ENCODE measurements around the gene NCKAP5L. TPM values are rescaled to one million over a fixed set of nuclear protein-coding genes. Genes with fewer than 3 reads are reported as not detected.

The NCKAP5L gene
- polyA plus RNA-seq, 4 donors: 0.45 to 7.0 (median 2.9) TPM

GRCh38 chr12:49832836-49833421, 4.7 kb upstream of the NCKAP5L start:
- peaks cover 0 to 9% (median 2%) of the 10 kb centered on the region in 3 donors for H3K4me1 ChIP-seq (ENCODE audit: control insufficient read depth in 3 of 3, insufficient read depth in 2 of 3, low read depth in 1 of 3, low read length in 2 of 3)
- H3K9me3 ChIP-seq (ENCODE audit: control insufficient read depth in 2 of 2, insufficient read depth in 1 of 2, low read depth in 1 of 2, low read length in 1 of 2): no peaks in the 10 kb centered on the region
- no peaks in the 10 kb centered on the region for H3K36me3 ChIP-seq (ENCODE audit: control insufficient read depth in 3 of 3, insufficient read depth in 2 of 3, low read depth in 1 of 3, low read length in 3 of 3)
- WGBS, 3 donors: 68 to 81% (median 71%) methylated on average over 5 of the region's 5 CpGs
- peaks cover 0 to 2% (median 0%) of the 10 kb centered on the region in 3 donors for H3K27me3 ChIP-seq (ENCODE audit: control insufficient read depth in 3 of 3, insufficient read depth in 3 of 3, low read length in 3 of 3)
- no peak overlapping the region for H3K4me3 ChIP-seq (ENCODE audit: low read depth in 1 of 3, low read length in 3 of 3)
- DNase-seq (no peak), FAIRE-seq (no peak)
- H3K27ac ChIP-seq (ENCODE audit: low read depth in 1 of 3, low read length in 2 of 3): no peak overlapping the region

DNA sequence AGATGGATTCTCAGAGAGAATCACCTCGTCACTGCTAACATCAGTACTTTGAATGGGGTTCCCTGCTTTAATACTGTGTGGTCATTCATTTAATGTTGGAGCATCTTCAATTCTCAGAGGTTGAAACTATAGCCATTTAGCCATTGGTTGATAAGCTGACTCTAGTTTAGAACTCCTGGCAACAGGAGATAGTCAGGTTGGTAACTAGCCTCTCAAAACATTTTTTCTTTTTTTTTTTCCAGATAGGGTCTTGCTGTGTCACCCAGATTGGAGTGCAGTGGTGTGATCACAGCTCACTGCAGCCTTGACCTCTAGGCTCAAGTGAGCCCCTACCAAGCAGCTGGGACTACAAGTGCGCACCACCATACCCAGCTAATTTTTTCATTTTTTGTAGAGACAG, 3.5 kb upstream of the NCKAP5L start:
- 89 to 92% (median 91%) methylated on average over 2 of the region's 2 CpGs for WGBS, 3 donors
- H3K27ac ChIP-seq (ENCODE audit: low read depth in 1 of 3, low read length in 2 of 3): no peak overlapping the region
- H3K4me3 ChIP-seq (ENCODE audit: low read depth in 1 of 3, low read length in 3 of 3): no peak overlapping the region
- H3K27me3 ChIP-seq (ENCODE audit: control insufficient read depth in 3 of 3, insufficient read depth in 3 of 3, low read length in 3 of 3): peaks cover 0 to 2% (median 0%) of the 10 kb centered on the region in 3 donors
- no peaks in the 10 kb centered on the region for H3K9me3 ChIP-seq (ENCODE audit: control insufficient read depth in 2 of 2, insufficient read depth in 1 of 2, low read depth in 1 of 2, low read length in 1 of 2)
- H3K4me1 ChIP-seq (ENCODE audit: control insufficient read depth in 3 of 3, insufficient read depth in 2 of 3, low read depth in 1 of 3, low read length in 2 of 3): peaks cover 0 to 15% (median 2%) of the 10 kb centered on the region in 3 donors
- DNase-seq (no peak), FAIRE-seq (no peak)
- H3K36me3 ChIP-seq (ENCODE audit: control insufficient read depth in 3 of 3, insufficient read depth in 2 of 3, low read depth in 1 of 3, low read length in 3 of 3): no peaks in the 10 kb centered on the region

DNA sequence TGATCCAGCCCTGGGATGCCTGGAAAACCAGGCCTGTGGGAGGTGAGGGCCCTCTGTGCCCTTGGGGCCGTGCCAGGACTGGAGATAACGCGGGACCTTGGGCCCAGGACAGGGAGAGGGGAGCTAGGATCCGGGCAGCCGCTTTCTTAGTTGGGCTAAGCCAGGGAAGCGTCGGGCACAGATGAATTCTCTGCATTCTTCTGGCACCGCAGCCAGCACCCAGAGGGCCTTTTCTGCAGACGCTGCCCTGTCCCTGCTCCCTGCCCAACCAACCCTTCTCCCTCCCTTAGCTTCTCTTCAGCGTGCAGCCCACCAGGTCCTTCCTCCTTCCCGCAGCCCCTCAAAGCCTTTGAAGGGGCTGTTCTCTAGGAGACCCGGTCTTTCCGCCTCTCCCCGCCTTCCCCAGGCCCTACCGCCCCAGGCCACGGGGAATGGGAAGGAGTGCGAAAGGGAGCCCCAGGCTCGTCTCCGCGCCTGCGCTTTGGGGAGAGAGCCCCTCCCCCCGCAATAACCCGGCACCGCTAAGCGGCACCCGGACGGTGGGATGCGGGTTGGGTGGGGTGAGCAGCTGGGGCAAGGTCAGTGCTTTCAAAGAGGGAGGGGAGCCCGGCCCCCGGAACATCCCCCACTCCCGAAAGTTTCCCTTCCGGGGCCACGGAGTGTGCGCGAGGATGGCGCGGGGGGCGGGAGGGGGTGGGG, 663 bp downstream of the NCKAP5L start:
- 4 to 6% (median 5%) methylated on average over 27 to 37 of the region's 38 CpGs for WGBS, 3 donors
- H3K36me3 ChIP-seq (ENCODE audit: control insufficient read depth in 3 of 3, insufficient read depth in 2 of 3, low read depth in 1 of 3, low read length in 3 of 3): peaks cover 0 to 14% (median 0%) of the 10 kb centered on the region in 3 donors
- H3K27ac ChIP-seq (ENCODE audit: low read depth in 1 of 3, low read length in 2 of 3): peak overlapping the region in 2 of 3 donors; percentile 61 to 66
- FAIRE-seq (no peak), DNase-seq (peak; percentile 27 to 73)
- H3K9me3 ChIP-seq (ENCODE audit: control insufficient read depth in 2 of 2, insufficient read depth in 1 of 2, low read depth in 1 of 2, low read length in 1 of 2): no peaks in the 10 kb centered on the region
- H3K4me3 ChIP-seq (ENCODE audit: low read depth in 1 of 3, low read length in 3 of 3): peak overlapping the region; percentile 69 to 83 (median 71)
- no peaks in the 10 kb centered on the region for H3K27me3 ChIP-seq (ENCODE audit: control insufficient read depth in 3 of 3, insufficient read depth in 3 of 3, low read length in 3 of 3)
- peaks cover 0 to 15% (median 2%) of the 10 kb centered on the region in 3 donors for H3K4me1 ChIP-seq (ENCODE audit: control insufficient read depth in 3 of 3, insufficient read depth in 2 of 3, low read depth in 1 of 3, low read length in 2 of 3)

DNA sequence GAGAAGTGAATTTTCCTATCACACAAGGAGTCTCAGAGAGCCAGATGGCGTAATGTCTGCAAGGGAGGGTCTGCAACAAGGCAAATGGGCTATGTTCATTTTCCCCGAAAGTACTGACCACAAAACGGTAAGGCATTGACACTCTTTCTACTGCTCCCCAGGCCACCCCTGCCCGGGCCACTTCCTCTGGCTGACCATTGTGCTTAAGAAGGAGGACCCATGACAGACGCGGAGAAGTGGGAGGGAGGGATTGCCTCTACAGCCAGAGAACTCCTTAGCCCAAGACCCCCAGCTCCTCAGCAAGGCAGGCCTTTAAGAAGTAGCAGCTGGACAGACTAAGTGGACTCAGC, 1.2 kb downstream of the NCKAP5L start:
- H3K4me1 ChIP-seq (ENCODE audit: control insufficient read depth in 3 of 3, insufficient read depth in 2 of 3, low read depth in 1 of 3, low read length in 2 of 3): peaks cover 0 to 15% (median 2%) of the 10 kb centered on the region in 3 donors
- peak overlapping the region in 2 of 3 donors; percentile 61 to 66 for H3K27ac ChIP-seq (ENCODE audit: low read depth in 1 of 3, low read length in 2 of 3)
- H3K4me3 ChIP-seq (ENCODE audit: low read depth in 1 of 3, low read length in 3 of 3): peak overlapping the region in 1 of 3 donors; percentile 83
- 61 to 84% (median 78%) methylated on average over 6 of the region's 6 CpGs for WGBS, 3 donors
- DNase-seq (no peak), FAIRE-seq (no peak)
- H3K27me3 ChIP-seq (ENCODE audit: control insufficient read depth in 3 of 3, insufficient read depth in 3 of 3, low read length in 3 of 3): no peaks in the 10 kb centered on the region
- peaks cover 0 to 14% (median 0%) of the 10 kb centered on the region in 3 donors for H3K36me3 ChIP-seq (ENCODE audit: control insufficient read depth in 3 of 3, insufficient read depth in 2 of 3, low read depth in 1 of 3, low read length in 3 of 3)
- no peaks in the 10 kb centered on the region for H3K9me3 ChIP-seq (ENCODE audit: control insufficient read depth in 2 of 2, insufficient read depth in 1 of 2, low read depth in 1 of 2, low read length in 1 of 2)

DNA sequence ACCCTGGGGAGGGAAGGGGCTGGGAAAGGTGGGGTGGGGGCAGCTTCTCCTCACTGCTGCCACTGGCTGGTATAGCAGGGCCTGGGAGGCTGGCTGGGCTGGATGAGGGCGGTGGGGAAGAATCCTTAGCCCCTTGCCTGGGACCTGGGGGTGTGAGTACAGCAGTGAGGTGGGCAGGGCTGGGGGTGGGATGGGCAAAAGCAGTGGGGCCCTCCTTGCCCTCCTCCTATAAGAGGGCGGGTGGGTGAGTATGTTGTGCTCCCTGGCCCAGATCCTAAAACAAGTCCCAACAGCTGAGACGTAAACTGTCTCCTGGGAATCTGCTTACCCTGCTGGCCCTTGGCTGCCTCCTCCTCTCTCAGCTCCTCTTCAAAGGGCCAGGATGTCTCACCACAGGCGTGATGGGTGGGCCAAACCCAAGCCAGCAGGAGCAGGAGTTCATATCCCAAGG, 2.2 kb downstream of the NCKAP5L start:
- DNase-seq (no peak), FAIRE-seq (no peak)
- Histone ChIP-seq H3K27ac (ENCODE audit: low read depth in 1 of 3, low read length in 2 of 3) (peak overlapping the region in 1 of 3 donors; percentile 60), H3K4me3 (ENCODE audit: low read depth in 1 of 3, low read length in 3 of 3) (no peak overlapping the region), H3K27me3 (ENCODE audit: control insufficient read depth in 3 of 3, insufficient read depth in 3 of 3, low read length in 3 of 3) (no peaks in the 10 kb centered on the region), H3K9me3 (ENCODE audit: control insufficient read depth in 2 of 2, insufficient read depth in 1 of 2, low read depth in 1 of 2, low read length in 1 of 2) (no peaks in the 10 kb centered on the region), H3K4me1 (ENCODE audit: control insufficient read depth in 3 of 3, insufficient read depth in 2 of 3, low read depth in 1 of 3, low read length in 2 of 3) (peaks cover 0 to 15% (median 4%) of the 10 kb centered on the region in 3 donors), H3K36me3 (ENCODE audit: control insufficient read depth in 3 of 3, insufficient read depth in 2 of 3, low read depth in 1 of 3, low read length in 3 of 3) (peaks cover 0 to 14% (median 0%) of the 10 kb centered on the region in 3 donors)
- WGBS, 3 donors: 73 to 78% (median 74%) methylated on average over 3 to 4 of the region's 4 CpGs

DNA sequence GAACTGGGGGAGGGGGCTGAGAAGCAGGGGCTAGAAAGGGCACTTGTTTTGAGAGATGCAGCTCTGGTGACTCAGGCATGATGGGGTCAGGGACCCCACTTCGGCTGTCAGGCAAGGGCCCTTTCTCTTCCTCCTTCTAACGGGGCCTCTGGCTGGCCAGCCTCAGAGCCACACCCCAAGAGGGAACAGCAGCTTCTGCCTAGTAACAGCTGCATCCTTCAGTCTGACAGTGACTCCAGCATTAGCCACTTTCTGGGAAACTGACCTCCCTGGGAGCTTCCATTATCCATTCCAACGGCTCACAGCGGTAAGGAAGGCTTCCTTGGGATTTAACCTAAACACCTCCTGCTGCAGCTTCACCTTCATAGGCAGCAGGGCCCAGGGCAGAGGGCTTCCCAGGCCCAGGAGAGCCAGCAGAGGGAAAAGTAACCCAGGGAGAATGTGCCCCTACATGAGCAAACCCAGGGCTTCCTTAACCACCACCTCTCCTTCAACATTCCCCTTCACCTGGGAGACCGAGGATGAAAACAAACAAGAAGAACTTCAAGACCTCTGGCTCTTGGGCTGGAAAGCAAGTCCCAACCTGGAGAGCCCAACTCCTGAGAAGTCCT, 2.7 kb downstream of the NCKAP5L start:
- Histone ChIP-seq H3K4me1 (ENCODE audit: control insufficient read depth in 3 of 3, insufficient read depth in 2 of 3, low read depth in 1 of 3, low read length in 2 of 3) (peaks cover 0 to 15% (median 4%) of the 10 kb centered on the region in 3 donors), H3K9me3 (ENCODE audit: control insufficient read depth in 2 of 2, insufficient read depth in 1 of 2, low read depth in 1 of 2, low read length in 1 of 2) (no peaks in the 10 kb centered on the region), H3K4me3 (ENCODE audit: low read depth in 1 of 3, low read length in 3 of 3) (no peak overlapping the region), H3K27me3 (ENCODE audit: control insufficient read depth in 3 of 3, insufficient read depth in 3 of 3, low read length in 3 of 3) (no peaks in the 10 kb centered on the region), H3K27ac (ENCODE audit: low read depth in 1 of 3, low read length in 2 of 3) (peak overlapping the region in 1 of 3 donors; percentile 60), H3K36me3 (ENCODE audit: control insufficient read depth in 3 of 3, insufficient read depth in 2 of 3, low read depth in 1 of 3, low read length in 3 of 3) (peaks cover 0 to 17% (median 0%) of the 10 kb centered on the region in 3 donors)
- DNase-seq (no peak), FAIRE-seq (no peak)
- 43 to 54% (median 52%) methylated on average over 4 to 5 of the region's 5 CpGs for WGBS, 3 donors

DNA sequence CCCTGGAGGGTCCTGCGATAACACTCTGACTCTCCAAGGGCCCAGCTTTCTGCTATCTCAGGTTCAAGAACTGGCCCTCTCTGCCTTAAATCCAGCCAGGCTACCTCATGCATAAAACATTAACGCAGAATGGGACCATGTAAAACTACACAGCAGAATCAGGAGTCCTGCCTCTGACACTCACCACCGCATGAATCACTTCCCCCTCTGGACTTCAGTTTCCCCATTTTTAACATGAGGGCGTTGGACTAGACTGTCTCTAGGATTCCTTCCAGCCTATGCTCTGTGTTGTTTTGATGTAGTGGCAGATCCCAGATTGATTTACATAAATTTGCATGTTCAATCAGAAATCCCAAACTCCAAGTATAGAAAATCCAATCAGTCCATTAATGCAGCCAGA, 3.3 kb downstream of the NCKAP5L start:
- H3K27me3 ChIP-seq (ENCODE audit: control insufficient read depth in 3 of 3, insufficient read depth in 3 of 3, low read length in 3 of 3): no peaks in the 10 kb centered on the region
- H3K4me3 ChIP-seq (ENCODE audit: low read depth in 1 of 3, low read length in 3 of 3): no peak overlapping the region
- DNase-seq: no peak
- H3K27ac ChIP-seq (ENCODE audit: low read depth in 1 of 3, low read length in 2 of 3): peak overlapping the region in 1 of 3 donors; percentile 60
- 68 to 91% (median 76%) methylated on average over 4 of the region's 4 CpGs for WGBS, 3 donors
- FAIRE-seq: no peak
- H3K4me1 ChIP-seq (ENCODE audit: control insufficient read depth in 3 of 3, insufficient read depth in 2 of 3, low read depth in 1 of 3, low read length in 2 of 3): peaks cover 0 to 15% (median 4%) of the 10 kb centered on the region in 3 donors
- peaks cover 0 to 17% (median 0%) of the 10 kb centered on the region in 3 donors for H3K36me3 ChIP-seq (ENCODE audit: control insufficient read depth in 3 of 3, insufficient read depth in 2 of 3, low read depth in 1 of 3, low read length in 3 of 3)
- H3K9me3 ChIP-seq (ENCODE audit: control insufficient read depth in 2 of 2, insufficient read depth in 1 of 2, low read depth in 1 of 2, low read length in 1 of 2): no peaks in the 10 kb centered on the region

DNA sequence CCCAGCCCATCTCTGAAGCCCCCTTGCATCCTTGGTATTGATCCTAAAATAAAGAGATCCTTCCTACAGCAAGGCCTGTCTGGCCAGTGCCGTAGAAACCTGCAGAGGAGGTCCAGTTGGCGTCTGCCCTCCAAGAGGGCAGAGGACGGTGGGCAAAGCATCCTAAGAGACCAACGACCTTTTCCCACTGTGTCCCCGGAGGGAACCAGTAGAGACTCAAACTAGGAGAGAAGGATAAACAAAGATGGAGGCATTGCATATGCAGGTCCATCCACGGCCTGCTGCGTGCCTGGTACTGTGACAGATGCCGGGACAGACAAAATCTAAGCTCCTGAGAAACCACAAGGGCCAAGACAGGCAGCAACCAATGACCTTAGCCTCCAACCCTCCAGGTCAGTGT, 3.8 kb downstream of the NCKAP5L start:
- Histone ChIP-seq H3K27me3 (ENCODE audit: control insufficient read depth in 3 of 3, insufficient read depth in 3 of 3, low read length in 3 of 3) (no peaks in the 10 kb centered on the region), H3K9me3 (ENCODE audit: control insufficient read depth in 2 of 2, insufficient read depth in 1 of 2, low read depth in 1 of 2, low read length in 1 of 2) (no peaks in the 10 kb centered on the region), H3K27ac (ENCODE audit: low read depth in 1 of 3, low read length in 2 of 3) (peak overlapping the region in 1 of 3 donors; percentile 11), H3K4me1 (ENCODE audit: control insufficient read depth in 3 of 3, insufficient read depth in 2 of 3, low read depth in 1 of 3, low read length in 2 of 3) (peaks cover 0 to 14% (median 4%) of the 10 kb centered on the region in 3 donors), H3K36me3 (ENCODE audit: control insufficient read depth in 3 of 3, insufficient read depth in 2 of 3, low read depth in 1 of 3, low read length in 3 of 3) (peaks cover 0 to 17% (median 0%) of the 10 kb centered on the region in 3 donors), H3K4me3 (ENCODE audit: low read depth in 1 of 3, low read length in 3 of 3) (no peak overlapping the region)
- DNase-seq (no peak), FAIRE-seq (no peak)
- WGBS, 3 donors: 85 to 94% (median 91%) methylated on average over 8 of the region's 8 CpGs
